GM11168 (cell line): Measurements from ENCODE around the gene HLA-DRB5.
"Not testable (repeated sequence)": the region's sequence is repeated elsewhere in the genome, so short reads cannot be mapped to it uniquely, and the experiment has no call there.

Source experiments
- in situ Hi-C: fragments of 300-500 bp; cut with MboI; formaldehyde crosslinking; loops from one replicate; pipeline ENCODE4 v1.12.0; 2022; ENCODE audit warnings: low sequenced_read_pairs; ENCODE audit not compliant: unreplicated experiment

HLA-DRB5 gene

GRCh38 chr6:32517654-32518445, 12.2 kb downstream of the HLA-DRB5 start:
- in situ Hi-C loops = no loop called here

GRCh38 chr6:32501016-32501415, 29.1 kb downstream of the HLA-DRB5 start:
- in situ Hi-C loops = no loop called here

GRCh38 chr6:32492351-32492750, 37.7 kb downstream of the HLA-DRB5 start:
- in situ Hi-C loops = no loop called here

GRCh38 chr6:32491700-32492099, 38.4 kb downstream of the HLA-DRB5 start:
- in situ Hi-C loops = no loop called here

GRCh38 chr6:32488083-32488482, 42.0 kb downstream of the HLA-DRB5 start:
- in situ Hi-C loops = no loop called here

DNA sequence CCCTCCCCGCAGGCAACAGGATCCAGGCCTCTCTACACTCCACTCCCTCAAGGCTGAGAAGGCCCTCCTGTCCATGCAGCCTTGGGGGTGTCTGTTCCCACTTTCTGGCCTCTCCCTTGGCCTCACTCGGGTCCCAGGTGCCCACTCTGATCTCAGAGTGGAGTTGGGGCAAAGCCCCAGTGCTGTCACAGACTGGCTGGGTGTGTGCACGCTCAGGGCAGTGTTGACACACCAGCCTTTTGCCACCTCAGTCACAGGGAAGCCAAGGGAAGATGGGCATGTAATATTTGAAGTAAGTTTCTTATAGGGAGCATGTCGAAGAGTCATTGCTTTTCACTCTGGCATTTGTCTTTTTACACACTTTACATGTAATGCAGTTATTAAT, 45.5 kb downstream of the HLA-DRB5 start:
- in situ Hi-C loops = loop anchor here (5.0 kb wide), 1 partner anchor 88 kb away; no protein-coding TSS in a partner anchor

DNA sequence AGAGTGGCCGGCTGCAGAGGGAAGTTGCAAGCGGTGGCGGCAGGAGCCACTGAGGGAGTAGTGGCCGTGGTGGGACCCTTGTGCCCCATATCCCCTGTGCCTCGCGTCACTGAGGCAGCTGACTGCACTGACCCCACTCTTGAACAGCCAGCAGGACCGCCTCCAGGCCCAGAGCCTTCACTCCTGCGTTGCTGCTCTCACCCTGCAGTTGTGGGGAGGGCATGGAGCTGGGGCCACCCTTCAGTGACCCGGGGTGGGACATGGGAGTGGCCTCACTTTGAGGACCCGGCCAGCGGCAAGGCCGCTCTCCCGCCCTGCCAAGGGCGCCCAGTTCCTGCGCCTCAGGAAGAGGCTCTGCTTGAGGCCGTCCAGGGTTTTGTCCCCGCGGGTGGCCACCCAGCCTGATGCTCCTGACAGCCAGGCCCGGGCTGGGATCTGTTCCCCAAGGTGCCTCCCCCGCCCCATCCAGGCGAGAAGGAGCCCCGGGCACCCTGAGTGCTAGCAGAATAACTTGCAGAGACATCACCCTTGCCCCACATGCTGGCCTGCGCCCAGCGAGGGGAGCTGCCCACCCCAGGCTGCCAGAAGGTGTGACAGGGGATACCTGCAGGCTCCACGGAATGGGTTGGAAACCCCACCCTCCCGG, 46.0 kb downstream of the HLA-DRB5 start:
- in situ Hi-C loops = loop anchor here (5.0 kb wide), 1 partner anchor 88 kb away; no protein-coding TSS in a partner anchor

GRCh38 chr6:32475392-32476206, 54.5 kb downstream of the HLA-DRB5 start:
- in situ Hi-C loops = no loop called here

DNA sequence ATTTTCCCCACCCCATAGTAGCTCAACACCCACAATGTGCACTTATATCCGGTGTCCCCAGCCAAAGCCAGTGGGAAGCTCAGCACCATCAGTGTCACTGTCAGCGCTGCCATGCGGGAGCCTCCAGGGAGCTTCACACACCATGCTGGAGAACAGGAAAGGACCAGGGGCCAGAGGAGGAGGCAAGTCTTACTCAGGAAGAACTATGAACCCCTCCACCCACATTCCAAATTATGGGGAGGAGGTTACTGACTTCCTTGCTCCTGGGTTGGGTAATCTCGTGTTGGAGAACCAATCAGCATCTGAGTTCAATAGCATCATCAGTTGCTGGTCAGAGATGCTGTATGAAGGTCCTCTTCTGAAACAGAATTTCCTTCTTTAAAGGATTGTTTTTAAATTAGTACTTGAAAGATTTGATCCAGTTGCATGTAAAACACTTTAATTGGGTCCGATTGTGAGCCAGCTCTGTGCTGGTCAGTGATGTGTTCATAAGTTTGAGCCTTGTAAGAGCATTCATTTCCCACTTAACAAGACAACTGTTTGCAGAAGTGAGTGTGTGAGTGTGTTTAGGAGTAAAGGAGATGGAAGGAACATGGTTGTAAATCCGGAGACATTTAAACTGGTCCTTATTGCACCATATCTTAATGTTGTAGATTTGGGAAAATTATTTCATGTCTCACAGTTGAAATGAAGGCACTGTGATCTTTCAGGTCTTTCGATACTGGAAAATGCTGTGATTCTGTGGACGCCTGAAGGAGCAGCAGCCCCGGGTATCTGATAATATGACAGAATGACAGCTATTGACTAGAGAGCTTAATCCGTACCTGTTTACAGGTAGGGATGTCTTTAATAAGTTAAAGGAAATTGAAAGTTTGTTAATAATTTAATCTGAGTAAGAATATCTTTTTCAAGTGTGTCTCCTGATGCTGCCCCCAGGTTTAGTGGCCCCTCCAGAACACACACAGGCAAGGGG, 56.4 kb downstream of the HLA-DRB5 start:
- in situ Hi-C loops = not testable (repeated sequence)

DNA sequence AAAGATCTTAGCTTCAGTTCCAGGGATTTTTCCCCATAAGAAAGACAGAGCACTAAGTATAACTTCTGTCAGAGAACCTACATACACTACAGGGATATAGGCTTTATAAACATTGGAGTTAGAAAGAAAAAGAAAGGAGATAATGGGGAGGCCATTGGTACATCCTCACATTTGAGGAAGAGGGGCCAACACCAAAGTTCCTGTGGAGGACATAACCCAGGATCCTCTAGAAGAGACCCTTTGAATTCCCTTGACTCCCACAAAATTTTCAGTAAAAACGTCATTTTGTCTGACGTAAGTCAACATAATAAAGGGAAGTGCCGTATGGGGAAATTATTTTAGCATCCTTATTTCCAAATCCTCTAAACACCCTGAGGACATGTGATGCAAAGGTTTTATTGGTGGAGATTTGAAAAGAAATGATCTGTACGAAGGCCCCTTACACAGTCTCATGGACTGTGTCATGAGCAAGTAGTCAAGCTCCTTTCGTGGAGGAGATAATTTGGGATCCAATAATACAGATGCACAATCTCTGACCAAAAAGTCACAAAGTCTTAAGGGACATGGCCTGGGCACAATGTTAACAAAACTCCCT, 57.2 kb downstream of the HLA-DRB5 start:
- in situ Hi-C loops = no loop called here

DNA sequence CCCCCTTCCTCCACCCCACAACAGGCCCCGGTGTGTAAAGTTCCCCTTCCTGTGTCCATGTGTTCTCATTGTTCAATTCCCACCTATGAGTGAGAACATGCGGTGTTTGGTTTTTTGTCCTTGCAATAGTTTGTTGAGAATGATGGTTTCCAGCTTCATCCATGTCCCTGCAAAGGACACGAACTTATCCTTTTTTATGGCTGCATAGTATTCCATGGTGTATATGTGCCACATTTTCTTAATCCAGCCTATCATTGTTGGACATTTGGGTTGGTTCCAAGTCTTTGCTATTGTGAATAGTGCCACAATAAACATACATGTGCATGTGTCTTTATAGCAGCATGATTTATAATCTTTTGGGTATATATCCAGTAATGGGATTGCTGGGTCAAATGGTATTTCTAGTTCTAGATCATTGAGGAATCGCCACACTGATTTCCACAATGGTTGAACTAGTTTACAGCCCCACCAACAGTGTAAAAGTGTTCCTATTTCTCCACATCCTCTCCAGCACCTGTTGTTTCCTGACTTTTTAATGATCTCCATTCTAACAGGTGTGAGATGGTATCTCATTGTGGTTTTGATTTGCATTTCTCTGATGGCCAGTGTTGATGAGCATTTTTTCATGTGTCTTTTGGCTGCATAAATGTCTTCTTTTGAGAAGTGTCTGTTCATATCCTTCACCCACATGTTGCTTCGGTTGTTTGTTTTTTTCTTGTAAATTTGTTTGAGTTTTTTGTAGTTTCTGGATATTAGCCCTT, 62.2 kb downstream of the HLA-DRB5 start:
- in situ Hi-C loops = not testable (repeated sequence)
